ENCODE results near the gene TRAT1.

The TRAT1 gene

DNA sequence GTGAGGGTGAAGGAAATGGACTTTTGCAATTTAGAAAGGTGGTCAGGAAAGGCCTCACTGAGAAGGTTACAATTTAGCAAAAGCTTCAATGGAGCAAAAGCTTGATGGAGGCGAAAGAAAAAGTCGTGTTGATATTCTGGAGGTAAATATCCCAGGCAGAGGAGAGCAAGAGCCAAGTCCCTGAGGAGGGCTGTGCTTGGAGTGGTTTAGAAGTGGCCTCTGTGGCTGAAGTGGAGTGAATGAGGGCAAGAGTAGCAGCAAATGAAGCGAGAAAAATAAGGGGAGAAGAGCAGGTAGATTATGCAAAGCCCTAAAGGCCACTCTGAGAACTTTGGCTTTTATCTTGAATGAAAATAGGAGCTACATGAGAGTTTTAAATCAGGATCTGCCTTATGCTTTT lies 76.9 kb downstream of the TRAT1 start:
- Histone ChIP-seq H3K27me3 (ENCODE audit: insufficient read depth, low read length) (no peaks in the 10 kb centered on the region), H3K36me3 (ENCODE audit: insufficient read depth, low read length) (no peaks in the 10 kb centered on the region), H3K4me3 (ENCODE audit: low read length) (no peak overlapping the region), H3K4me1 (ENCODE audit: insufficient read depth, low read length) (no peaks in the 10 kb centered on the region), H3K27ac (ENCODE audit: low read depth, low read length) (no peak overlapping the region), H3K9ac (ENCODE audit: low read depth, low read length) (no peak overlapping the region), H3K9me3 (ENCODE audit: insufficient read depth, low read depth, low read length) (no peaks in the 10 kb centered on the region)
- WGBS = 86% methylated on average over 3 of the region's 3 CpGs

All from HUES64 (cell line).